Coronary artery (tissue), 2 donors: ENCODE results near the gene RPS6KA2.

ENCODE experiments used
- DNase-seq: peaks from one replicate; pipeline ENCODE4 v3.0.0-alpha.2; 2017; ENCODE audit warnings: low spot score
- H3K27ac ChIP-seq, 2 donors: fragments of 200-600 bp; sonication (generic); one replicate each; pipeline ENCODE4 v1.5.1; 2016 to 2019
- H3K4me3 ChIP-seq: fragments of 200-600 bp; sonication (generic); 2 replicates; pipeline ENCODE4 v1.5.1; 2016; ENCODE audit warnings: mild to moderate bottlenecking, moderate library complexity
- CTCF ChIP-seq: fragments of 200-600 bp; sonication (generic); IDR thresholded peaks from one replicate; pipeline ENCODE4 v1.5.1; 2019; ENCODE audit warnings: antibody characterized with exemption

The RPS6KA2 gene

GRCh38 chr6:166423781-166424180 is 203.3 kb downstream of the RPS6KA2 start:
- no peak for DNase-seq
- H3K4me3 ChIP-seq, result no peak overlapping the region
- no peak overlapping the region for H3K27ac ChIP-seq
- no peak for TF ChIP-seq CTCF

GRCh38 chr6:166423051-166423745 is 203.9 kb downstream of the RPS6KA2 start:
- Histone ChIP-seq H3K27ac (no peak overlapping the region), H3K4me3 (no peak overlapping the region)
- DNase-seq, result no peak
- no peak for TF ChIP-seq CTCF

GRCh38 chr6:166422201-166422940 is 204.7 kb downstream of the RPS6KA2 start:
- H3K4me3 ChIP-seq, result no peak overlapping the region
- no peak for TF ChIP-seq CTCF
- no peak overlapping the region for H3K27ac ChIP-seq
- no peak for DNase-seq

- Histone ChIP-seq H3K4me3 (no peak overlapping the region), H3K27ac (no peak overlapping the region)
- DNase-seq, result no peak
- TF ChIP-seq CTCF, result no peak
Measured at GRCh38 chr6:166420351-166420750, 206.7 kb downstream of the RPS6KA2 start.

- no peak for TF ChIP-seq CTCF
- Histone ChIP-seq H3K4me3 (no peak overlapping the region), H3K27ac (no peak overlapping the region)
- DNase-seq, result no peak
Measured at GRCh38 chr6:166419717-166420116, 207.3 kb downstream of the RPS6KA2 start.

- no peak for DNase-seq
- no peak for TF ChIP-seq CTCF
- H3K4me3 ChIP-seq, result no peak overlapping the region
- no peak overlapping the region for H3K27ac ChIP-seq
Measured at GRCh38 chr6:166419286-166419685, 207.8 kb downstream of the RPS6KA2 start.

- H3K27ac ChIP-seq, result no peak overlapping the region
- no peak for TF ChIP-seq CTCF
- DNase-seq, result no peak
- H3K4me3 ChIP-seq, result no peak overlapping the region
Measured at GRCh38 chr6:166418691-166419143, 208.3 kb downstream of the RPS6KA2 start.
